ENCODE data around the gene ZNF740. TPM values are rescaled to one million over a fixed set of nuclear protein-coding genes. Genes with fewer than 3 reads are reported as not detected.
A peak's percentile ranks its signal among the peaks of the same experiment; 100 is the strongest.

The ZNF740 gene
- total RNA-seq, 2 donors from 2014 or later: 28.7 to 32.7 TPM

DNA sequence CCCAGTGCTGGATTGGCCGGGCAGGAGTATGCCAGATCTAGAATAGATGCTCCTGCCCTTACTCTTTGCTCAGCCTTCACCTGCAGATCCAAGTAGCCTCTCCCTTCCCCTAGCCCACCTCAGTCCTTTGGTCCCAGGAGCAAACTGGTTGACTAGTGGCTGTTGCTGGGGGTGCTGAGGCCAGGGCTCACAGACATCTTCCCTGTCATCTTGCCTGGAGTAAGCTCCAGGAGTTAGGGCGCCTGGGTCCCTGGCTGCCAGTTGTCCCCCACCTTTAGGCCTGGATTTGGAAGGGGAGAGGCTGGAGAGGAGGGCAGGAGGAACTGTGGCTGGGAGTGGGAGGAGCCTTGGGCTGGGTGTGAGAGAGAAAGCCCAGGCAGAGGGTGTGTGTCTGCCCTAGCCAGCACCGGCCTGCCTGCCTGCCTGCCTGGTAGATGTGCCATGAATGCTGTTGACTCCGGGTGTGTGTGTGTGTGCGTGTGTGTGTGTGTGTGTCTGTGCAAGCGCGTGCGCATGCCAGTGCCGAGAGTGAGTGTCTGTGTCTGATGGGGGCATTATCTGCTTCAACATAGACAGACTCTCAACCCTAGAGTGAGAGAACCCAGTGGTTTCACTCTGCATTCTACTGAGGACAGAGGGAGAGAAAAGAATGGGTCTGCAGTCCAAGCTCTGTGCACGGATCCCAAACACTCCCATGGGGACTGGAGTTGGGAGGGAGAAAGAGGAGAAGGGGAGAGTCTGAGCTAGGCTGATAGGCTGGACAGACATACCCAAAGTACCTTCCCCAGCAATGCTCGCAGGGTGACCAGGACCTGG is 52.3 kb downstream of the ZNF740 start:
- ATAC-seq: peak; percentile 84
- peak; percentile 81 to 86 for DNase-seq
- intact Hi-C loops (cut with DNase I, micrococcal nuclease): no loop called here

DNA sequence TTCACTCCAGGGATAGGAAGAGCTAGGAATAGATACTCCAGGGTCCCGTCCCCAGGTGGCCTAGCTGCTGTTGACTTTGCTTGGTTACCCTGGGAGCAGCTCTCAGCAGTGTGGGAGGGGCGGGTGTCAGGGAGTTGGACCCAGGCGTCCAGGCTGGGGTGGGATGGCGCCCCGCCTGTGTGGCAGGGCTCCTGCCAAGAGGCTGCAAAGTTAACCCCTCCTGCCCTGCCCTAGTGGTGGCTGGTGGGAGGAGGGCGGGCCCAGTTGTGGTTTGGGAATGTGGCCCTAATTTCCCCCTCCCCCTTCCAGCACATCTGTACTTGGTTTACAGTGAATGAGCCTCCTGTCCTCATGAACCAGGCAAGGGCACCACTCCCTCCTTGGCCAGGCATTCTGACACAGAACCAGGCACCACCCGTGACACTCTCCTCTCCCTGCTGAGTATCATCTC is 53.2 kb downstream of the ZNF740 start:
- DNase-seq (no peak), ATAC-seq (peak; percentile 23)
- intact Hi-C loops (cut with DNase I, micrococcal nuclease): no loop called here

DNA sequence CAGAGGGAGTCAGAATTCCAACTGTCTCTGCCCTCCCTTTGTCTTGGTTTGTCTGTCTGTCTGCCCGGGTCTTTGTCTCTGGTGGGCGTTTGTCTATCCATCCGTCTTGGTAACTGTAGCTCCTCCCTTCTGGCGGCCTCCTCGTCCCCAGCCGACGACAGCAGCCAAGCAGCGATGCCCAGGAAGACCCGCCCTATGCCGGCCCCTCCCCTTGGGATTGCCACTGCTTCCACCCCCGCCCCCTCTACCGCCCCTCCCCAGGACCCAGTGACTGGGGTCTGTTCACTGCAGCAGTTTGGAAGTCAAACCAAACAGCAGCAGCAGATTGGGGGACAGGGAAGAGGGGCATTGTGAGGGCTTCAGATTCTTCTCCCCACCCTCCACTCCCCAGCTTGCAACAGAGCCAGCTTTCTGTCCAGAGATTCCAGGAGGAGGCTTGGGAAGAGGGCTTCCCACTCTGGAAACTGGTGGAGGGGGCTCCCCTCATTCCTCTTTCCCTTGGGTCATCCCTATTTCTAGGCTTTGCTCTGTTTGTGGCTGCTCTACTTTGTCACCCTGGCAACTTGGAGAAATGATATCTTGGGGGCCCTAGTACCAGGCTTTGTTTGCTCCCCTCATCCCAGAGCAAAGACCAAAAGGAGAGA is 53.9 kb downstream of the ZNF740 start:
- ATAC-seq (no peak), DNase-seq (no peak)
- intact Hi-C loops (cut with DNase I, micrococcal nuclease): no loop called here

DNA sequence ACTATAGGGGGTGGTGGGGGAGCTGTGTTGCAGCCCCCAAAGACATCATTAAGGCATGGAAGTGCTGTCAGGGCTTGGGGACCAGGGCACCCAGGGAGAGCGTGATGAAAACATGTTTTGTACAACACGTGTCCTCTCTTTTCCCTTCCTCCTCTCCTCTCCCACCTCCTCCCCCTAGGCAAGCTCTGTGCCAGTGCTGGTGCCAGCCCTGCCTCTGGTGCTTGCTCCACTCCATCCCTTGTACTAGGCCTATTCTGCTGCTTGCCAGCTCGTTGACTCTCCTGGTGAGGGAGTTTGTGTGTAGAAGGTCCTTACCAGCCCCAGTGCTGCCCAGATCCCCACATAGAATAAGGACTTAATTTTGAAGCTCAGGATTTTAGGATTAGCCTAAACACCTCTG is 54.6 kb downstream of the ZNF740 start:
- intact Hi-C loops (cut with DNase I, micrococcal nuclease): no loop called here
- no peak for ATAC-seq
- no peak for DNase-seq

DNA sequence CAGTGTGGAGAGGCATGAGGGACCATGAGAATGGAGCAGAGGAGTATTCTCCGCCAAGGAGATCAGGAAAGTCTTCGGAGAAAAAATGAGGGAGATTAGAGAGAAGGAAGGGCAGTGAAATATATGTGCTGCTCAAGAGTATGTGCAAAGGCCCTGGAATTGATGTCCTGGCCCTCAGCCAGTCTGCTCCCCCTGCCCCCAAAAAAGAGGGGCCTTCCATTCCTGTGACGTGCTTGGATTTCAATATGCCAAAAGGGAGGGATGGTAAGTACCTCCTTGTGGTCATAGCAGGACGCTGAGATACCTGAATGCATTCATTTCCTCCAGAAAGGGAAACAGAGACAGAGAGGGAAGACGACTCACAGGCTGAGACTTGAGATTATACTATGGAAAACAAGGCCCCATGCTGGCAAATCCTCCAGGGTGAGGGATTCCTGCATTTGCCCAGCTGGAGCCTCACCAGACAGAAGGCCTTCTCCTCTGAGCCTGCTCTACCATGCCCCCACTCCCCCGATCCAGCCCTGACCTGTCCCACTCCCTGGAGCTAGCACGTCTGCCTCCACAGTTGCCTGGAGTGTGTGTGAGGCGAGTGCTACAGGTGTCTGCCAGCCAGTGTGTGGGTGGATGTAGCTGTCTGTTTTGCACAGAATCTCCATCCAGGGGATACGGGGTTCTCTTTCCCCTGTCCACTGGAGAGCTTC is 55.4 kb downstream of the ZNF740 start:
- ATAC-seq: no peak
- intact Hi-C loops (cut with DNase I, micrococcal nuclease): no loop called here
- no peak for DNase-seq

DNA sequence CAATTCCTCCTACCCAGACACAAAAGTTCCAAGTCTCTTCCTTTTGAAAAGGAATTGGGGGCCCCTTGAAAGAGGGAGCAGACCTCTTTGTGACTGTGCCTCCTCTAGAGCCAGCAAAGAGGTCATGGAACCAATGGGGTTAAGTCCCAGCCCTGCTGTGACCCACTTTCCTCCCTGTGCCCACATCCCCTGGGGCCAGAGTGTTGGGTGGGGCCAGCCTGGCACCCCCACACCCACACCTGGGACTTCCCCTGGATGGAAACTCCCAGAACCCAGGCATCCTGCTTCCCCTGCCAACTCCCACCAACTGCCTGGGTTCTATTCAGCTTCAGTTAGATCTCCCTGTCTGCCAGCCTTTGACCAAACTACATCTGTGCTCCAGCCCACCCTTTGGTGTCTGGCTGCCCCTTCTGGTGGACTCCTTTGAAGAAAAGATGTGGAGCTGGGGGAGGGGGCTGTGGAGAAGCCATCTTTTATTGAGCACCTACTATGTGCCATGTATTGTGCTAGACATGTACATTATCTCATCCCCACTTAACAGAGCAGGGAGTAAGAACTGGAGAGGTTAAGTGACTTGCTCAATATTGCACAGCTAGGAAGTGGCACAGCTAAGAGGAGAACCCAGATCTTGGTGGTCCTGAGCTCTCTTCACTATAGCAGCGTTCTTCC is 56.1 kb downstream of the ZNF740 start:
- intact Hi-C loops (cut with DNase I, micrococcal nuclease): no loop called here
- ATAC-seq (no peak), DNase-seq (no peak)

DNA sequence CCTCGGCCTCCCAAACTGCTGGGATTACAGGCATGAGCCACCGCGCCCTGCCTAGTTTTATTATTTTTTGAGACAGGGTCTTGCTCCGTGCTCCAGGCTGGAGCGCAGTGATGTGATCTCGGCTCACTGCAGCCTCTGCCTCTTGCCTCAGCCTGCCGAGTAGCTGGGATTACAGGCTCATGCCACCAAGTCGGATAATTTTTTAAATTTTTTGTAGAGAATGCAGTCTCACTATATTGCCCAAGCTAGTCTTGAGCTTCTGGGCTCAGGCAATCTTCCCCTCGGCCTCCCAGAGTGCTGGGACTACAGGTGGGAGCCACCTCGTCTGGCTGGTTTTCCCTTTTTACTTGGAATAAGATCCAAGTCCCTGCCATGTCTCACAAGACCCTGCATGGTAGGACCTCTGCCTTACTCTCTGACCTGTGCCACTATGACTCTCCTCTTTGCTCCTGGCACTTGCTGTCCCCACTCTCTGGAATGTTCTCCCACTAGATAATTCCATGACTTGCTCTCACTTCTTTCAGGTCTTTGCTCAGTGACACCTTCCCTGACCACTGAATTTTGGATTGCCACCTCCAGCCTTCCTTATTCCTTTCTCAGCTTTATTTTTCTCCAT is 59.2 kb downstream of the ZNF740 start:
- DNase-seq (no peak), ATAC-seq (no peak)
- intact Hi-C loops (cut with DNase I, micrococcal nuclease): no loop called here

DNA sequence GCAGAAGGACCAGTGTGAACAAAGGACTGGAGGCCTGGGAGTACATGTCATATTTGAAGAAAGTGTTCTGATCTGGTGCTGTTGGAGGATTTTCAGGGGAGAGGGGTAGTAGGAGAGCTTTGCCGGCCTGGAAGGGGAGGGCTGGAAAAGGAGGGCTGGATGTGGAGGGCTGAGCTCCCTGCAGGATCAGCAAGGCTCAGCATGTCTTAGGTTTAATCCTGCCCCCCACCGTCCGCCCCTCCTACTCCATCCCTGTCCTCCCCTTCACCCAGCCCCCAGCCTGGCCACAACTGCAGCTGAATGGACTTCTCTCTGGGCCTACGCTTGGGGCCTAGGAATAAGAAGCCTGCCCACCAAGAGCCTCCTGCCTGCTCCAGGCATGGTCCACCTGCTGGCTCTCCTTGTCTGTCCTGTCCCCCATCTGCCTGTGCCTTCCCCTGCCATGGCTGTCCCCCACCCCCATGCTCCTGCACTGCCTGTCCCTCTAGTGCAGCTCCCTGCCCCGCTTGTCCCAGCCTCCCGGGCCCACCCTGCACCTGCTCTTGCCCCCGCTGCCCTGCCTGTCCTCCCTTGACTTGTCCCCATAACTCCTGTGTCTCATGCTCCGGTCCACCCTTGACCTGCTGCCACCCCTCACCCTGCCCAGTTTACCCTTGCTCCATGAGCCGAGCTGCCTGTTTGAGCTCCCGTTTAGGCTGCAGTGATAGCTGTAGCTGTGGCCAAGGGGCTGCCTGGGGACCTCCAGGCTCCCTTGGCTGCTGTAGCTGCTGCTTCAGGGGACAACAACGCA is 61.3 kb downstream of the ZNF740 start:
- intact Hi-C loops (cut with DNase I, micrococcal nuclease): no loop called here
- ATAC-seq (no peak), DNase-seq (no peak)

DNA sequence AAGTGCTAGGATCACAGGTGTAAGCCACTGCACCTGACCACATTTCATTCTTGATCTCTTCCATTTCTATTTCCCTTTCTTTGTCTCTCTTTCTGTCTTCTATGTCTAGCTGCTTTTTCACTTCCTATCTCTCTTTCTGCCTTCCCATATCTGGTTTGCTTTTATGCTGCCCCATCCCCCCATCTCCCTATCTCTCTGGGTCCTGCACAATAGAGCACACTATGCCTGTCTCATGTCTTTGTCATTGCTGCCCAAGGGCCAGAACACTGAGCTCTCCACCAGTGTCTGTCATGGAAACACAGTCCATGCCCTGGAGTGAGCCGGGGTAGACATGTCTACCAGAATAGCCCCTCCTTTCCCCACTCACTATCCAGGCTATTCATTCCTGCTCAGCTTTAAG is 63.8 kb downstream of the ZNF740 start:
- intact Hi-C loops (cut with DNase I, micrococcal nuclease): no loop called here
- no peak for ATAC-seq
- no peak for DNase-seq

Other genes with a start within 250 kb of the ZNF740 start
- gene KRT18, start 231.6 kb upstream of the ZNF740 start, total RNA-seq: 100 to 1,000 TPM; 815 to 912 TPM
- 100 to 1,000 TPM; 355 to 389 TPM for gene EIF4B, start 174.3 kb upstream of the ZNF740 start, total RNA-seq
- gene TNS2, start 130.7 kb upstream of the ZNF740 start, total RNA-seq: 10 to 100 TPM; 31.4 to 35.6 TPM
- gene SPRYD3, start 101.3 kb upstream of the ZNF740 start, total RNA-seq: 10 to 100 TPM; 30.7 to 34.9 TPM
- gene IGFBP6, start 83.1 kb upstream of the ZNF740 start, total RNA-seq: 10 to 100 TPM; 16.9 to 24.5 TPM
- gene SOAT2, start 77.2 kb upstream of the ZNF740 start, total RNA-seq: not detected
- gene CSAD, start 203 bp downstream of the ZNF740 start, total RNA-seq: 10 to 100 TPM; 22.8 to 28.7 TPM
- 1 to 10 TPM; 4.6 to 9.1 TPM for gene ITGB7, start 26.5 kb downstream of the ZNF740 start, total RNA-seq
- gene RARG, start 51.5 kb downstream of the ZNF740 start, total RNA-seq: 10 to 100 TPM; 10.2 to 12.3 TPM
- 1 to 10 TPM; 3.3 to 9.6 TPM for gene ESPL1, start 87.6 kb downstream of the ZNF740 start, total RNA-seq
- 100 to 1,000 TPM; 268 to 291 TPM for gene PFDN5, start 114.8 kb downstream of the ZNF740 start, total RNA-seq
- gene MYG1, start 119.0 kb downstream of the ZNF740 start, total RNA-seq: 10 to 100 TPM; 37.9 to 39.2 TPM
- gene AAAS, start 140.9 kb downstream of the ZNF740 start, total RNA-seq: 10 to 100 TPM; 34.6 to 39.0 TPM
- not detected for gene SP7, start 155.6 kb downstream of the ZNF740 start, total RNA-seq
- gene SP1, start 199.5 kb downstream of the ZNF740 start, total RNA-seq: 10 to 100 TPM; 85.2 to 98.2 TPM
- gene AMHR2, start 243.1 kb downstream of the ZNF740 start, total RNA-seq: not detected